HG03575 (cell line): ENCODE results near the gene RAB14.
"Not testable (repeated sequence)": the region's sequence is repeated elsewhere in the genome, so short reads cannot be mapped to it uniquely, and the experiment has no call there.

Source experiments
- ATAC-seq: cut with Tn5 transposase; IDR thresholded peaks from one replicate; pipeline ENCODE4 v1.9.1; 2021; ENCODE audit not compliant: unreplicated experiment, insufficient number of reproducible peaks, low FRiP score; ENCODE audit errors: extremely low read depth

The RAB14 gene

DNA sequence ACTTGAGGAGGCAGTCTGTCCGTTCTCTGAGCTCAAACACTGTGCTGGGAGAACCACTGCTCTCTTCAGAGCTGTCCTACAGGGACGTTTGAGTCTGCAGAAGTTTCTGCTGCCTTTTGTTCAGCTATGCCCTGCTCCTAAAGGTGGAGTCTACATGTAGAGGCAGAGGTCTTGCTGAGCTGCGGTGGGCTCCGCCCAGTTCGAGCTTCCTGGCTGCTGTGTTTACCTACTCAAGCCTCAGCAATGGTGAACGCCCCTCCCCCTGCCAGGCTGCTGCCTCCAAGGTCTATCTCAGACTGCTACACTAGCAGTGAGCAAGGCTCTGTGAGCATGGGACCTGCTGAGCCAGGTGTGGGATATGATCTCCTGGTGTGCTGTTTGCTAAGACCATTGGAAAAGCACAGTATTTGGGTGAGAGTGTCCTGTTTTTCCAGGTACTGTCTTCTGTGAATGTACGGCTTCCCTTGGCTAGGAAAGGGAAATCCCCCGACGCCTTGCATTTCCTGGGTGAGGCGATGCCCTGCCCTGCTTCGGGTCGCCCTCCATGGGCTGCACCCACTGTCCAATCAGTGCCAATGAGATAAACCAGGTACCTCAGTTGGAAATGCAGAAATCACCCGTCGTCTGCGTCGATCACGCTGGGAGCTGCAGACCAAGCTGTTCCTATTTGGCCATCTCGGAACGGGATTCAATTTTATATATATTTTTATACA is 68.4 kb downstream of the RAB14 start:
- ATAC-seq = no peak

DNA sequence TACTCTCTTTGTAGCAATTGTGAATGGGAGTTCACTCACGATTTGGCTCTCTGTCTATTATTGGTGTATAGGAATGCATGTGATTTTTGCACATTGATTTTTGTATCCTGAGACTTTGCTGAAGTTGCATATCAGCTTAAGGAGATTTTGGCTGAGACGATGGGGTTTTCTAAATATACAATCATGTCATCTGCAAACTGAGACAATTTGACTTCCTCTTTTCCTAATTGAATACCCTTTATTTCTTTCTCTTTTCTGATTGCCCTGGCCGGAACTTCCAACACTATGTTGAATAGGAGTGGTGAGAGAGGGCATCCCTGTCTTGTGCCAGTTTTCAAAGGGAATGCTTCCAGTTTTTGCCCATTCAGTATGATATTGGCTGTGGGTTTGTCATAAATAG is 72.3 kb downstream of the RAB14 start:
- ATAC-seq = not testable (repeated sequence)
